Naive thymus-derived CD4-positive, alpha-beta T cell (primary cell): Measurements from ENCODE around the gene GRM4. TPM values are rescaled to one million over a fixed set of nuclear protein-coding genes. Genes with fewer than 3 reads are reported as not detected.
A peak's percentile ranks its signal among the peaks of the same experiment; 100 is the strongest.

ENCODE experiments used
- ATAC-seq: fragments of 150-1000 bp; cut with Tn5 transposase; 2 replicates; pipeline ENCODE4 v1.10.0; 2021; ENCODE audit warnings: mild to moderate bottlenecking, moderate library complexity
- CTCF ChIA-PET: fragments of 350-600 bp; sonication (Branson Sonifier 250); formaldehyde crosslinking; loops from one replicate; lab custom pipeline; 2021; ENCODE audit warnings: antibody characterized with exemption; lab: Charles Lee
- POLR2A ChIA-PET: fragments of 350-600 bp; sonication (Branson Sonifier 250); formaldehyde crosslinking; loops from one replicate; lab custom pipeline; 2021; ENCODE audit warnings: antibody characterized with exemption, inconsistent platforms; lab: Charles Lee
- DNase-seq, 9 donors: peaks; one replicate each; pipeline versions ENCODE4 v3.0.0 to v3.0.0-alpha.2; 2020 to 2022; ENCODE audit warnings: mixed read lengths in 1 of 9
- H3K27ac ChIP-seq: one replicate; pipeline ENCODE4 v1.7.0; 2013; ENCODE audit warnings: mild to moderate bottlenecking, low read depth, low read length, moderate library complexity
- H3K27me3 ChIP-seq, 2 donors: one replicate each; pipeline ENCODE4 v1.7.0; 2013; ENCODE audit warnings: low read length in 2 of 2, mild to moderate bottlenecking in 2 of 2, moderate library complexity in 2 of 2; ENCODE audit not compliant: control insufficient read depth in 2 of 2, insufficient read depth in 2 of 2
- H3K36me3 ChIP-seq, 3 experiments: 1 replicate in 2 of 3; 2 replicates in 1 of 3; pipeline ENCODE4 v1.7.0; 2013; ENCODE audit warnings: low read length in 3 of 3, mild to moderate bottlenecking in 3 of 3, moderate library complexity in 1 of 3; ENCODE audit not compliant: insufficient read depth in 3 of 3, control insufficient read depth in 2 of 3
- H3K4me1 ChIP-seq, 2 donors: one replicate each; pipeline ENCODE4 v1.7.0; 2013; ENCODE audit warnings: low read length in 2 of 2, mild to moderate bottlenecking in 2 of 2, moderate library complexity in 1 of 2; ENCODE audit not compliant: control insufficient read depth in 2 of 2, insufficient read depth in 2 of 2
- H3K4me3 ChIP-seq: 2 replicates; pipeline ENCODE4 v1.7.0; 2013; ENCODE audit warnings: mild to moderate bottlenecking, low read length
- H3K9me3 ChIP-seq, 3 experiments: 1 replicate in 2 of 3; 2 replicates in 1 of 3; pipeline ENCODE4 v1.7.0; 2013; ENCODE audit warnings: low read length in 3 of 3; ENCODE audit not compliant: control insufficient read depth in 2 of 3
- H3K27ac Mint-ChIP-seq, 9 donors: one replicate each; pipeline ENCODE4 v1.8.0; 2020 to 2022; ENCODE audit warnings: mixed read lengths in 9 of 9, mild to moderate bottlenecking in 8 of 9, moderate library complexity in 5 of 9, inconsistent platforms in 2 of 9
- H3K27me3 Mint-ChIP-seq, 5 donors: one replicate each; pipeline ENCODE4 v1.8.0; 2021 to 2022; ENCODE audit warnings: mixed read lengths in 5 of 5, mild to moderate bottlenecking in 1 of 5
- H3K36me3 Mint-ChIP-seq, 5 donors: one replicate each; pipeline ENCODE4 v1.8.0; 2020 to 2022; ENCODE audit warnings: mixed read lengths in 5 of 5, mild to moderate bottlenecking in 3 of 5, inconsistent platforms in 1 of 5
- H3K4me1 Mint-ChIP-seq, 7 donors: one replicate each; pipeline ENCODE4 v1.8.0; 2020 to 2022; ENCODE audit warnings: mixed read lengths in 7 of 7, mild to moderate bottlenecking in 3 of 7, inconsistent platforms in 1 of 7
- H3K4me3 Mint-ChIP-seq, 10 donors: one replicate each; pipeline ENCODE4 v1.8.0; 2020 to 2022; ENCODE audit warnings: mild to moderate bottlenecking in 10 of 10, mixed read lengths in 10 of 10, moderate library complexity in 6 of 10, inconsistent platforms in 2 of 10
- H3K9me3 Mint-ChIP-seq, 11 donors: one replicate each; pipeline ENCODE4 v1.8.0; 2020 to 2022; ENCODE audit warnings: mixed read lengths in 11 of 11, mild to moderate bottlenecking in 4 of 11, inconsistent platforms in 1 of 11, moderate library complexity in 1 of 11
- intact Hi-C, 2 donors: fragments of 100-400 bp; cut with micrococcal nuclease; formaldehyde crosslinking; loops; one replicate each; pipeline ENCODE4 v1.15.1; 2023
- polyA plus RNA-seq, 2 donors: library from polyadenylated mRNA; unstranded; fragments of 300-500 nt; fragmentation: Illumina TruSeq; gene quantifications; one replicate each; pipeline ENCODE4 v1.2.3, GENCODE V29; 2021
- total RNA-seq, 6 experiments: library from RNA in 5 of 6; stranded (reverse) in 5 of 6; gene quantifications; 1 replicate in 5 of 6; 2 replicates in 1 of 6; pipeline ENCODE4 v1.2.3 and lab custom pipeline; 2021 to 2026

Gene GRM4
- total and polyA plus RNA-seq, 7 experiments from 2014 or later = not detected

GRCh38 chr6:34161857-34162515 lies 16.1 kb upstream of the GRM4 start:
- Mint-ChIP-seq H3K9me3 (peaks cover 0 to 24% (median 4%) of the 10 kb centered on the region in 11 donors), H3K4me1 (peaks cover 0 to 8% (median 0%) of the 10 kb centered on the region in 7 donors), H3K27me3 (peaks cover 0 to 32% (median 0%) of the 10 kb centered on the region in 5 donors), H3K4me3 (no peak overlapping the region), H3K27ac (peak overlapping the region in 1 of 9 donors; percentile 44), H3K36me3 (no peaks in the 10 kb centered on the region)
- ChIA-PET POLR2A (no interaction called here), CTCF (interaction anchor here (1.4 to 3.1 kb wide), 6 partner anchors 10 to 447 kb away, joined by 3 to 26 read pairs (median 16); no protein-coding TSS in a partner anchor)
- no peak for DNase-seq
- H3K4me1 ChIP-seq = no peaks in the 10 kb centered on the region
- no peaks in the 10 kb centered on the region for H3K36me3 ChIP-seq
- no peak overlapping the region for H3K4me3 ChIP-seq
- no peak for ATAC-seq
- H3K9me3 ChIP-seq = peaks cover 0 to 8% (median 0%) of the 10 kb centered on the region in 3 experiments
- intact Hi-C loops = loop anchor here (5.0 to 10.0 kb wide), 2 partner anchors 35 to 1083 kb away; no protein-coding TSS in a partner anchor
- H3K27me3 ChIP-seq = no peaks in the 10 kb centered on the region
- H3K27ac ChIP-seq = no peak overlapping the region

- H3K4me1 Mint-ChIP-seq = peaks cover 0 to 4% (median under 1%) of the 10 kb centered on the region in 7 donors
- H3K9me3 ChIP-seq = peaks cover 0 to 8% (median 0%) of the 10 kb centered on the region in 3 experiments
Measured at GRCh38 chr6:34159844-34160243, 14.0 kb upstream of the GRM4 start.

DNA sequence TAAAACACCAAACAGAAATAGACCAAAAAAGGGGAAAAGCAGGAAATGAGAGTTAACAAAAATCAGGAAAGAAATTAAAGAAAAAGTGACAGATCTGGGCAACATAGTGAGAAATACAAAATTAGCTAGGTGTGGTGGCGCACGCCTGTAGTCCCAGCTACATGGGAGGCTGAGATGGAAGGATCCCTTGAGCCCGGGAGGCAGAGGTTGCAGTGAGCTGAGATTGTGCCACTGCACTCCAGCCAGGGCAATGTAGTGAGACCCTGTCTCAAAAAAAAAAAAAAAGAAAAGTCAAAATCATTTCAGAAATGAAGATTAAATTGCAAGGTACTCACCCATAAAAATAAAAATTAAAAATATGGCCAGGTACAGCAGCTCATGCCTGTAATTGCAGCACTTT lies 13.0 kb upstream of the GRM4 start:
- Histone ChIP-seq H3K27me3 (peaks cover 0 to 6% of the 10 kb centered on the region in 2 donors), H3K4me3 (no peak overlapping the region), H3K36me3 (no peaks in the 10 kb centered on the region), H3K9me3 (peaks cover 0 to 8% (median 0%) of the 10 kb centered on the region in 3 experiments), H3K27ac (no peak overlapping the region), H3K4me1 (peaks cover 3 to 8% of the 10 kb centered on the region in 2 donors)
- DNase-seq (no peak), ATAC-seq (no peak)
- H3K4me3 Mint-ChIP-seq = no peak overlapping the region
- POLR2A ChIA-PET = no interaction called here
- intact Hi-C loops = no loop called here
- peaks cover 0 to 46% (median 0%) of the 10 kb centered on the region in 5 donors for H3K27me3 Mint-ChIP-seq
- CTCF ChIA-PET = interaction anchor here (1.1 kb wide), 1 partner anchor 9 kb away, joined by 3 read pairs; no protein-coding TSS in a partner anchor
- peaks cover 0 to 24% (median 4%) of the 10 kb centered on the region in 11 donors for H3K9me3 Mint-ChIP-seq
- H3K4me1 Mint-ChIP-seq = peaks cover 0 to 10% (median 6%) of the 10 kb centered on the region in 7 donors
- H3K27ac Mint-ChIP-seq = no peak overlapping the region
- H3K36me3 Mint-ChIP-seq = no peaks in the 10 kb centered on the region

More at GRCh38 chr6:34159844-34160243, 14.0 kb upstream of the GRM4 start:
- DNase-seq (no peak), ATAC-seq (no peak)
- H3K36me3 ChIP-seq = no peaks in the 10 kb centered on the region
- no peaks in the 10 kb centered on the region for H3K4me1 ChIP-seq
- CTCF ChIA-PET = interaction anchor here (0.7 kb wide), 1 partner anchor 465 kb away, joined by 6 read pairs; no protein-coding TSS in a partner anchor
- Mint-ChIP-seq H3K9me3 (peaks cover 0 to 24% (median 4%) of the 10 kb centered on the region in 11 donors), H3K36me3 (no peaks in the 10 kb centered on the region), H3K27me3 (peaks cover 0 to 37% (median 0%) of the 10 kb centered on the region in 5 donors), H3K4me3 (no peak overlapping the region), H3K27ac (no peak overlapping the region)
- H3K4me3 ChIP-seq = no peak overlapping the region
- POLR2A ChIA-PET = no interaction called here
- intact Hi-C loops = loop anchor here (5.0 to 10.0 kb wide), 2 partner anchors 37 to 1085 kb away; no protein-coding TSS in a partner anchor
- no peaks in the 10 kb centered on the region for H3K27me3 ChIP-seq
- H3K27ac ChIP-seq = no peak overlapping the region

- no peak overlapping the region for H3K27ac ChIP-seq
- peaks cover 0 to 53% (median 5%) of the 10 kb centered on the region in 5 donors for H3K27me3 Mint-ChIP-seq
- no peaks in the 10 kb centered on the region for H3K36me3 Mint-ChIP-seq
- CTCF ChIA-PET = interaction anchor here (0.7 kb wide), 1 partner anchor 385 kb away, joined by 3 read pairs; no protein-coding TSS in a partner anchor
- peaks cover 0 to 24% (median 4%) of the 10 kb centered on the region in 11 donors for H3K9me3 Mint-ChIP-seq
- peaks cover 0 to 10% (median 5%) of the 10 kb centered on the region in 7 donors for H3K4me1 Mint-ChIP-seq
- intact Hi-C loops = no loop called here
- peaks cover 3 to 9% of the 10 kb centered on the region in 2 donors for H3K4me1 ChIP-seq
- H3K4me3 ChIP-seq = no peak overlapping the region
- peaks cover 0 to 6% of the 10 kb centered on the region in 2 donors for H3K27me3 ChIP-seq
- DNase-seq = no peak
- no peak overlapping the region for H3K4me3 Mint-ChIP-seq
- no peak for ATAC-seq
- H3K36me3 ChIP-seq = no peaks in the 10 kb centered on the region
- H3K27ac Mint-ChIP-seq = no peak overlapping the region
- POLR2A ChIA-PET = no interaction called here
- H3K9me3 ChIP-seq = peaks cover 0 to 8% (median 0%) of the 10 kb centered on the region in 3 experiments
Measured at GRCh38 chr6:34157851-34158250, 12.0 kb upstream of the GRM4 start.

DNA sequence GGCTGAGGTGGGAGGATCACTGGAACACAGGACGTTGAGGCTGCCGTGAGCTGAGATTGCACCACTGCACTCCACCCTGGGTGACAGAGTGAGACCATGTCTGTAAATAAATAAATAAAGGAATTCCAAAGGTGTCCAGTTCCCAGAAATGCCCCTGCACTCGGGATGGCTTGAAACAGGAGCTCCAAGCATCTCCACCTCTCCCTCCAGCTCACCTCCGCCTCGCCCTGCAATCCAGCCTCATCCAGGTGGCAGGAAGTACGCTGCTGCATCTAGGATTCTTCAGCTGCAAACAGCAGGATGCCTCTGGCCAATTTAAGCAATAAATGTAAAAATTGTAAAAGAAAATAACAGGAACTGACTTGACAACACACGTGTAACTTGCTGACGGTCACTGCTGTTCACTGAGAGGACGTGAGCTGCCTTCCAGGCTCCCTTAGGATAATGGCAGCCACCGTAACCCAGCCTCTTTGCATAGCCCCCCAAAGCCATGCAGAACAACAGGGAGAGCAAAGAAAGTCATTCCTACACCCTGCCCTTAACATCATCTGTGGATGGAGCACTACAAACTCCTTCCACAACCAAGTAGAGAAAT lies 11.4 kb upstream of the GRM4 start:
- Mint-ChIP-seq H3K9me3 (peaks cover 0 to 24% (median 4%) of the 10 kb centered on the region in 11 donors), H3K36me3 (no peaks in the 10 kb centered on the region), H3K4me1 (peaks cover 0 to 10% (median 5%) of the 10 kb centered on the region in 7 donors), H3K27ac (no peak overlapping the region), H3K4me3 (no peak overlapping the region), H3K27me3 (peaks cover 3 to 59% (median 9%) of the 10 kb centered on the region in 5 donors)
- no peak for ATAC-seq
- POLR2A ChIA-PET = interaction anchor here (0.6 kb wide), 1 partner anchor 118 kb away, joined by 3 read pairs; no protein-coding TSS in a partner anchor
- H3K4me3 ChIP-seq = no peak overlapping the region
- peaks cover 0 to 6% of the 10 kb centered on the region in 2 donors for H3K27me3 ChIP-seq
- CTCF ChIA-PET = interaction anchor here (1.5 kb wide), 1 partner anchor 390 kb away, joined by 7 read pairs; no protein-coding TSS in a partner anchor
- intact Hi-C loops = no loop called here
- no peaks in the 10 kb centered on the region for H3K36me3 ChIP-seq
- peaks cover 0 to 8% (median 0%) of the 10 kb centered on the region in 3 experiments for H3K9me3 ChIP-seq
- H3K27ac ChIP-seq = no peak overlapping the region
- no peak for DNase-seq
- H3K4me1 ChIP-seq = peaks cover 3 to 9% of the 10 kb centered on the region in 2 donors
